OCI-M1 (cell line): ENCODE results near the gene ALG12.
A peak's percentile ranks its signal among the peaks of the same experiment; 100 is the strongest.

Experiments
- DNase-seq: peaks from one replicate; lab custom pipeline; 2025; lab: John Stamatoyannopoulos, UW

ALG12 gene

DNA sequence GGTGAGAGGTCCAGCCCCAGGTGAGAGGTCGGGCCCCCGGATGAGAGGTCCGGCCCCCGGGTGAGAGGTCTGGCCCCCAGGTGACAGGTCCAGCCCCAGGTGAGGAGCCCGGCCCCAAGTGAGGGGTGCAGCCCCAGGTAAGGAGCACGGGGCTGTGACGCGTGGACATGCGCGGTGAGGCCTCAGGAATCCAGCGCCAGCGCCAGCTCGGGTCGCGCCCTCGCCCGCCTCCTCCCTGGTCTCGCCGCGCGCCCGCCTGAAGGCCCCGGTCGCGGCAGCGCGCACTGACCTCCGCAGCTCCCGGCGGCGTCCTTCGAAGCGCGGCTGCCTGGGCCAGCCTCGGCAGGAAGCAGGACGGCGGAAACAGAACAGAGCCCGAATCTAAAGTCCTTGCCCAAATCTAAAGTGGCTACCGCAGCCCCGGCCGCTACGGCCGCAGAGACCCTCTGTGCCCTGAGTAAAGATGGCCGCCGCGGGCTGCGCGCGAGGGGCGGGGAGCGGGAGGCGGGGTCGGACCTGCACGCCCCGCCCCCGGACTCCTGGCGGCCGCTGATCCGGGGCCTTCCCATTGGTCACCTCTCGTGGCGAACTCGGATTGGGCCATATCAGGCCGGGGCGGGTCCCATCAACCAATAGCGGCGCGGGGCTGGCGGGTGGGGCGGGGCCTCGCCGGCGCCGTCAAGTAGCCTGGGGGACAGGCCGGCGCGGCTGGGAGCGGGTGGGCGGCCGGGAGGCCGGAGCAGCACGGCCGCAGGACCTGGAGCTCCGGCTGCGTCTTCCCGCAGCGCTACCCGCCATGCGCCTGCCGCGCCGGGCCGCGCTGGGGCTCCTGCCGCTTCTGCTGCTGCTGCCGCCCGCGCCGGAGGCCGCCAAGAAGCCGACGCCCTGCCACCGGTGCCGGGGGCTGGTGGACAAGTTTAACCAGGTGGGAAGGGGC is at the start of gene ALG12, which contains the start of gene CRELD2:
Gene ALG12, minus strand, starts transcription at position 465 of the 937 bp plus-strand sequence. CDS start 4,673 bp downstream, outside the sequence.
Gene CRELD2, plus strand, starts transcription at position 661 of the 937 bp plus-strand sequence. Its CDS starts 136 bp downstream, at position 797.
- DNase-seq, result peak; percentile 97

DNA sequence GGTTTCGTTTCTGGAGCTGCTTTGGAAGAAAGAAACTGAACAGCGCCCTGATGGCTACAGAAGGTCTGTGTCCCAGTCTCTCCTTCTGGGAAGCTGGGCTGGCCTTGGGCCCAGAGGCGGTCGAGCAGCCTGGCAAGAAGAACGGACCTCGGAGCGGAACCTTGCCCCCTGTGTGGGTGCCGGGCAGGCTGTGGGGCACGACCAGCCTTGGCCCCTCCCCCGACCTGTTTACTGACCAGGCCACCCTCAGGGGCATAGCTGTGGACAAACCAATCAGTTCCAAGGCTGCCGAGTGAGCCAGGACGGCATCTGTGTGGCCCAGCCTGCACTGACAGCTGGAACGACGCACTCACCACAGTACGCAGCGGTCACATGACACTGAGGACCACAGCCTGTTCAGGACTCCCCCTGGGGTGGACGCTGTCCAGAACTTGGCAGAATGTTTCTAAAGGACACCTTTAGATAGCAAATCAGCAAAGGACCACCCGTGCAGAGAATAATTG is 49.5 kb upstream of the ALG12 start:
- no peak for DNase-seq

DNA sequence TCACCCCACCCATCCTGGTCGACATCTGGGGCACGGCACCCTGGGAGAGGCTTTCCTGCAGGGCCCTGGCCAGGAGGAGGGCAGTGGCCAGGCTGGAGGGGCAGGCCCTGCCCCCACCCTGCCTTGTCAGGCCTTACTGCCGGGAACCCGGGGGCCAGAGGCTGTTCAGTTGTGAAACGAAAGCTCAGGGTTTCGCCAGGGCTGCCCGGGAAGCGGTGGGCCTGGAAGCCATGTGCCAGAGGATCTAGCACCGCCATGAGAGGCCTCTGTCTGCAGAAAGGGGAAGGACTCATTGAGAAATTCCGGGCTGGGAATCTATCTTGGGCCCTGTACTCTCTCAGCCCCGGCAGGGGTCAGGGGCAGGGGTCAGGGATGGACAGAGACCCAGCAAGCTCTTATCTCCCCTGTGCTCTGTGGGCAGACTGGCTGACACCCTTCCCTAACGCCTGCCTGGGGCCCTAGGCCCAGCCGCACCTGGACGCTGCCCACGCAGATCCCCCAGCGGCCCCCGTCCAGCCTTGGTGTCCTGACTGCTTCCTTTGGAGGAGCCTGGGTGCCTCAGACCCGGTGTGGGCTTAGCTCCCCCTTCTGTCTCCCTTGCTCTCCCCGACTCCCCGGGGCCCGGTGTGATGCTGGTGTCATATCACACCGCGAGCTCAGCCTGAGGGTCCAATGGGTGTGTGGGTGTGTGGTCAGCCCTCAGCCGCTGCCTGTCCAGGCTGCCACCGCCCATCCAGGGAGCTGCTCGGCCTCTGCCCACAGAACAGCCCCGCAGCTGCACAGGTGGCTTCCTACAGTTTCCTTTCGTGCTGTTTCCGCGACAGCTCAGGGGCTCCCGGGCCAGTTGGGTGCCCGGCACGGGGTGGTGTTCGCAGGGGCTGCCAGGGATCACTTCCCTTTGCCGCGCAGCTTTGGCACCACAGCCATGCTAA is 48.8 kb upstream of the ALG12 start:
- DNase-seq, result peak; percentile 10

DNA sequence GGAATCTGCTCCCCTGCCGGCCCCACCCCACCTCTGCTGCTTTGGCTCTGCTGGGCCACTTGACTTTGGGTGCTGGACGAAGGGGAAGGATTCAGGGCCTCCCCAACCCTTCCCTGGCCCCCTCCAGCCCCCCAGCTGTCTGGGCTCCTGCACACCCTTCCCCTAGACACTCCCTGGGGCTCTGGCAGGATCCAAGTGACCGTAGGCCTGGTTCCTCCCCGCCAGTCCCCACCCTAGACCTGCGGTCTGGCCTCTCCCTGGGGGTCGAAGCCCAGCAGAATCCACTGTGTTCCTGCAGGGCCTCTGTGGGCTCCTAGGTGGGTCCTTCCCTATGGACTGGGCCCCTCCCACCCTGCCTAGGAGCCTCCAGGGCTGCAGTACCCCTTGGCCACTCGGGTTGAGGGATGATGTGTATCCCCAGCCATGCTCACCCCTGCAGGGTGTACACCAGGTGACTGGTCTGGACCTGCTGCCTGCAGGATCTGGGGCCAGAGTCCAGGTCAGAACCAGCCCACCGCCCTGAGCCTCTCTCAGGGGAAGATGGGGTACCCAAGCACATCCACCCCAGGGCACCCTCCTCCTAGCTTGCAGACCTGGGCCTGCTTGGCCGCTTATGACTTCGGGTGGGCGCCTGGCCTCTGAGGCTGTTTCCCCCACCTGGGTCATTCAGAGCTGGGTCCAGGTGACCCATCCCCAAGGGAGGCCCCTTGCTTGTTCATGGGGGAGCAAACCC is 48.0 kb upstream of the ALG12 start:
- no peak for DNase-seq

DNA sequence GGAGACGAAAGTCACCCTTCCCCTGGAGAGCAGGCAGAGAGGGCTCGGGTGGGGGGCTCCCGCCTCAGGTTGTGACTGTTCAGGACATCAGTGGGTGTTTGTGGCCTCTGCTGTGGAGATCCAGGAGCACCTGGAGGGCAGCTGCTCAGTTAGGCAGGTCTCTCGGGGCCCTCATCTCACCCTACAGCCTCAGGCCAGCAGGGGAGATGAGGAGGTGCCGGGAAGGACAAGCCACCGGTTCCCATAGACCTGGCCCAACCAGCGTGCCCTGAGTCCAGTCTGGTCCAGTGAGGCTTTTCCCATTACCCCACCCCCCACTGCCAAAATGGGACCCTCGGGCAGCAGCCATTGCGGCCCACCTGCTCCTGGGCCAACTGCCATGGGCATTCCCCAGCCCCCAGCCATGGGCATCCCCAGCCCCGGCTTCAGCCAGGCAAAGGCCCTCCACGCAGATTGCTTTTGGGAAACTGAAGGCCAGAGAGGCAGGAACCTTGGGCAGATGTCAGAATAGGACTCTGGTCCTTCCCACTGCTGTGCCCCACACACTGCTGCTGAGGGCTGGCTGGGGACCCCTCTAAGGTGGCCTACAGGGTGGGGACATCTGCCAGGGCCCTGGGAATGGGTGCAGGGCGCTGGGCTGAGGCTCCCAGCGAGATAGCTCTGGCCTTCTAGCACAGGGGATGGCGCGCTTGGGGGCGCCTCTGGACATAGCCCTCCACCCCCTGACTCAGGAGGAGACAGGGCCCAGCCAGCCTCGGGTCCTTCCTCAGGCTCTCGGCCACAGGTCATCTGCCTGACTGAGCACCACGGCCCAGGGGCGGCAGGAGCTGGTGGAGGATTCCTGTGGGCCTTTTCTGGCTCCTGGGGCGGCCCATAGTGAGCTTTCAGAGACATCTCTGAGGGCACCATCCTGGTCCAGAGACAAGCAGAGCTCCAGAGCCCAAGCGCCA is 47.1 kb upstream of the ALG12 start:
- DNase-seq, result no peak

DNA sequence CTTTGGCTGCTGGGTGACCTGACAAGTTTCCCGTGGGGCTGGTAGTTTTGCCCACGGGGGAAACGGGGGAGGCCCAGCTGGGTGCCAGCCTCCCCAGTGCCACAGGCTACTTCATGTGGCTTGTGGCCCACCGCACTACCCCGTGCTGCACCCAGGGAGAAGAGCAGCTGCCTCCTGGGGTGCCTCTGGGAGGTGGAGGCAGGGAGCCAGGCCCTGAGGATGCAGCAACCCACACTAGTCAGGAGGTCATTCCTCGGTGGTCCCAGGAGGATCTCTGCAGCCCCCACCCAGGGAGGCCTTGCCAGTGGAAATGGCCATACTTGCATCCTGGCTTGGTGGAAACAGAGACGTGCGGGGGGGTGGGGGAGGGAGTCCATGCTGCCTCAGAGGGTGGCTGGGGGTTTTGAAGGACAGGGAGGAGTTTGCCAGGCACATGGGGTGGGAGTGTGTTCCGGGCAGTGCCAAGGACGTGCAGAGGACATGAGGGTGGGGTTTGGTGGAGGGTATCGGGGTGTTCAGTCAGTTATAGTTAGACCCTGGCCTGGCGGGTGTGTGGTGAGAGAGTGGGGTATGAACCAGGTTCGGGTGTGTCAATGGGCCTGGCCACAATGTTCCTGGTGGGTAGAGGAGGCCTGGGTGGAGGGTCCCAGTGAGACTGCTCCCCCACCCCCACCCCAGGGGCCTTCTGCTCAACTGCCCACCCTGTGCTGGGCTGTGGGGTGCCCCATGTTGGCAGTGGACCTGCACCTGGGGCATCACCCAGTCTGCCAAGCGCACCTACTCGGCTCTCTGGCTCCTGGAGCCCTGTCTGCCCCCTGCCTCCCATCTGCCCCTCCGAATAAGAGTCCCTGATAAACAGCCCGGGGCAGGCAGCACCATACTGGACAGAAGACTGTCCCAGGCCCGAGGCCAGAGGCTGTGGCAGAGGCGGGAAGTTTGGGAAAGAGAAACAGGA is 46.2 kb upstream of the ALG12 start:
- DNase-seq, result no peak

DNA sequence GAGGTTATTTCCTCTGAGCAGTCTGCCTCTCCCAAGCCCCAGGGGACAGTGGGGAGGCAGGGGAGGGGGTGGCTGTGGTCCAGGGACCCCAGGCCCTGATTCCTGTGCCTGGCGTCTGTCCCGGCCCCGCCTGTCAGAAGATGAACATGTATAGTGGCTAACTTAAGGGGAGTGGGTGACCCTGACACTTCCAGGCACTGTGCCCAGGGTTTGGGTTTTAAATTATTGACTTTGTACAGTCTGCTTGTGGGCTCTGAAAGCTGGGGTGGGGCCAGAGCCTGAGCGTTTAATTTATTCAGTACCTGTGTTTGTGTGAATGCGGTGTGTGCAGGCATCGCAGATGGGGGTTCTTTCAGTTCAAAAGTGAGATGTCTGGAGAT is 45.4 kb upstream of the ALG12 start:
- DNase-seq, result no peak

DNA sequence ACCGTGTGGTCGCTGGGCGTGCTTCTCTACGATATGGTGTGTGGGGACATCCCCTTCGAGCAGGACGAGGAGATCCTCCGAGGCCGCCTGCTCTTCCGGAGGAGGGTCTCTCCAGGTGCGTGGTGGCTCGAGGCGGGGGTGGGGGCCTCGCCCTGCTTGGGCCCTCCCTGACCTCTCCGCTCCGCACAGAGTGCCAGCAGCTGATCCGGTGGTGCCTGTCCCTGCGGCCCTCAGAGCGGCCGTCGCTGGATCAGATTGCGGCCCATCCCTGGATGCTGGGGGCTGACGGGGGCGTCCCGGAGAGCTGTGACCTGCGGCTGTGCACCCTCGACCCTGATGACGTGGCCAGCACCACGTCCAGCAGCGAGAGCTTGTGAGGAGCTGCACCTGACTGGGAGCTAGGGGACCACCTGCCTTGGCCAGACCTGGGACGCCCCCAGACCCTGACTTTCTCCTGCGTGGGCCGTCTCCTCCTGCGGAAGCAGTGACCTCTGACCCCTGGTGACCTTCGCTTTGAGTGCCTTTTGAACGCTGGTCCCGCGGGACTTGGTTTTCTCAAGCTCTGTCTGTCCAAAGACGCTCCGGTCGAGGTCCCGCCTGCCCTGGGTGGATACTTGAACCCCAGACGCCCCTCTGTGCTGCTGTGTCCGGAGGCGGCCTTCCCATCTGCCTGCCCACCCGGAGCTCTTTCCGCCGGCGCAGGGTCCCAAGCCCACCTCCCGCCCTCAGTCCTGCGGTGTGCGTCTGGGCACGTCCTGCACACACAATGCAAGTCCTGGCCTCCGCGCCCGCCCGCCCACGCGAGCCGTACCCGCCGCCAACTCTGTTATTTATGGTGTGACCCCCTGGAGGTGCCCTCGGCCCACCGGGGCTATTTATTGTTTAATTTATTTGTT is 44.8 kb upstream of the ALG12 start:
- DNase-seq, result no peak

DNA sequence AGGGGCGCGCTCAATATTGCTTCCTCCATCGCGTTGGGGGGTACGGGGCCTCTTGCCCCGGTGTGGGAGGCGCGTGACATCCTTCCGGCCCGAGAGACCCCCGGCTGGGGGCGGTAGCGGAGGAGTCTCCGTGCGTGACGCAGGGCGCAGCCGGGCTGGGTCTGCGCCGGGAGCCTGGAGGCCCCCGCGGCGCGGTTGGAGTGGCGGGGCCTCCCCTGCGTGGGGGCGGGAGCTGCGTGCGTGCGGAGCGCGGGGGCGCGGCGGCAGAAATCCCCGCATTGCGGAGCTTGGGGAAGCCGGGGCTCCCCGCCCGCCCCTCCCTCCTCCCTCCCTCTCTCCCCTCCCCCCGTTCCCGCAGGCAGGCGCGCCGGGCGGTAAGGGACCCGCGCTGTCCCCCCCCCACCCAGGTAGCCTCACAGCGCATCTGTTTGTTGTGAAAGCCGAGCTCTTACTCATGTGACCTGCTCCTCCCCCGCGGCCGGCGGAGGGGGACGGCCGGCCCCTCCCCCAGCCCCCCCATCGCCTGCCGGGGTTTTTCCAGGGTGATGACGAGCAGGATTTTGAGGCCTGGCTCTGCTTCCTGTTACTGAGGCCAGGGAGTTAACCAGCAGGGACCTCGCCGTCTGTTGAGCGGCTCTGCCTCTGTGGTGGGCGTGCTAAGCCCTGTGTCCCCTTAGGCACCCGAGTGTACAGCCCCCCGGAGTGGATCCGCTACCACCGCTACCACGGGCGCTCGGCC is 43.9 kb upstream of the ALG12 start:
- DNase-seq, result peak; percentile 83

DNA sequence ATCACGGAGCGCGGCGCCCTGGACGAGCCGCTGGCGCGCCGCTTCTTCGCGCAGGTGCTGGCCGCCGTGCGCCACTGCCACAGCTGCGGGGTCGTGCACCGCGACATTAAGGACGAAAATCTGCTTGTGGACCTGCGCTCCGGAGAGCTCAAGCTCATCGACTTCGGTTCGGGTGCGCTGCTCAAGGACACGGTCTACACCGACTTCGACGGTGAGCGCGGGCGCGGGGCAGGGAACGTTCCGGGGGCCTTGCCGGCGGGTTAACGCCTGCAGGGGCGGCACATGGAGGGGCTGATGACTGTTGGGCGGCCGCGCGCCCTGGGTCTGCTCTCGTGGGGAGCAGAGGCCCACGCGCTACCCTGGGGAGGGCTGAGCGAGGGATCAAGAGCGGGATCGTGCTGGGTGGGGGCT is 43.4 kb upstream of the ALG12 start:
- peak; percentile 53 for DNase-seq

DNA sequence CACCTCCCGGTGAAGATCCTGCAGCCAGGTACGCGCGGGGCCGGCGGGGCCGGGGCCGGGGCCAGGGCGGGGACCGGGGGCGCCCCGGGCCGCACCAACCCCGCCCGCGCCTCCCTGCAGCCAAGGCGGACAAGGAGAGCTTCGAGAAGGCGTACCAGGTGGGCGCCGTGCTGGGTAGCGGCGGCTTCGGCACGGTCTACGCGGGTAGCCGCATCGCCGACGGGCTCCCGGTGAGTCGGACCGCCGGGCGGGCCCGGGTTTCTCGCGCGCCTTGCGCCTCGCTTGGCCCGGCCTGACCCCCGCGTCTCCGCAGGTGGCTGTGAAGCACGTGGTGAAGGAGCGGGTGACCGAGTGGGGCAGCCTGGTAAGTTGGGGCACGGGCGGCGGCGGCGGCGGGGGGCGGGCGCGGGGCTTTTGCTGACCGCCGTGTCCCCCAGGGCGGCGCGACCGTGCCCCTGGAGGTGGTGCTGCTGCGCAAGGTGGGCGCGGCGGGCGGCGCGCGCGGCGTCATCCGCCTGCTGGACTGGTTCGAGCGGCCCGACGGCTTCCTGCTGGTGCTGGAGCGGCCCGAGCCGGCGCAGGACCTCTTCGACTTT is 42.9 kb upstream of the ALG12 start:
- peak; percentile 53 for DNase-seq

DNA sequence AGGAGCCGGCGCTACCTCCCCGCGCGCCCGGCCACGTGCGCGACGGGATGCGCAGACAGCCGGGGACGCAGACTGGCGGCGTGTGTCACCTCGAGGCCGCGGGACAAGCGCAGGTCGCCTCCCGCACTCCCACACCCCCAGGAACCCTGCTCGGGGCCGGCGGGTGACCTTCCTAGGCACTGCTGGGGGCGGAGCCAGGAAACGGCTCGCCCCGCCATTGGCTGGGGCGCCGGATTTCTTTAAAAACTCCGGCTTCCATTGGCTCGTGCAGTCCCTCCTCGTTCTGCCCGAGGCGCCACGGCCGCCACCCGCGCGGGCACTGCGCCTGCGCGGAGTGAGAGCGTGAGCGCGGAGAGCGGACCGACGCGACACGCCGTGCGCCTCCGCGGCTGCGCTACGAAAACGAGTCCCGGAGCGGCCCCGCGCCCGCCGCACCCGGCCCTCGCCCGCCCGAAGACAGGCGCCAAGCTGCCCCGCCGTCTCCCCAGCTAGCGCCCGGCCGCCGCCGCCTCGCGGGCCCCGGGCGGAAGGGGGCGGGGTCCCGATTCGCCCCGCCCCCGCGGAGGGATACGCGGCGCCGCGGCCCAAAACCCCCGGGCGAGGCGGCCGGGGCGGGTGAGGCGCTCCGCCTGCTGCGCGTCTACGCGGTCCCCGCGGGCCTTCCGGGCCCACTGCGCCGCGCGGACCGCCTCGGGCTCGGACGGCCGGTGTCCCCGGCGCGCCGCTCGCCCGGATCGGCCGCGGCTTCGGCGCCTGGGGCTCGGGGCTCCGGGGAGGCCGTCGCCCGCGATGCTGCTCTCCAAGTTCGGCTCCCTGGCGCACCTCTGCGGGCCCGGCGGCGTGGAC is 42.1 kb upstream of the ALG12 start, which contains the start of gene PIM3:
Gene PIM3, plus strand, starts transcription at position 614 of the 846 bp plus-strand sequence. Its CDS starts 176 bp downstream, at position 790.
- peak; percentile 98 for DNase-seq

DNA sequence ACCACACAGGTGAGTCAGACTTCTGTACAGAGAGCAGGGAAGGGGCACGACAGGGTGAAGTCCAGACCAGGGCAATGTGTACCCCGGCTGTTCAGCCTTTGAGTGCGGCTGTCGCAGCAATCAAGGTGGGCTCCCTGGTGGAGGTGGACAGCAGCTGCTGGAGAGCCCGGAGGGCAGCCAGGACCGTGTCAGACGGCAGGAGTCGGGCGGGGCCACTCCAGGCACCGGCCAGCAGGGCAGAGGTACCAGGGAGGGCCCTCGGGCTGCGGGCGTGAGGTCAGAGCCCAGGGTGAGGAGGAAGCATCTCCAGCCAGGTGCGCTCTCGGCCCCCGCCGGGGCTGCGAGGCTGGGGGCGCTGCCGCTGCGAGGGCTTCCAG is 41.5 kb upstream of the ALG12 start:
- no peak for DNase-seq

DNA sequence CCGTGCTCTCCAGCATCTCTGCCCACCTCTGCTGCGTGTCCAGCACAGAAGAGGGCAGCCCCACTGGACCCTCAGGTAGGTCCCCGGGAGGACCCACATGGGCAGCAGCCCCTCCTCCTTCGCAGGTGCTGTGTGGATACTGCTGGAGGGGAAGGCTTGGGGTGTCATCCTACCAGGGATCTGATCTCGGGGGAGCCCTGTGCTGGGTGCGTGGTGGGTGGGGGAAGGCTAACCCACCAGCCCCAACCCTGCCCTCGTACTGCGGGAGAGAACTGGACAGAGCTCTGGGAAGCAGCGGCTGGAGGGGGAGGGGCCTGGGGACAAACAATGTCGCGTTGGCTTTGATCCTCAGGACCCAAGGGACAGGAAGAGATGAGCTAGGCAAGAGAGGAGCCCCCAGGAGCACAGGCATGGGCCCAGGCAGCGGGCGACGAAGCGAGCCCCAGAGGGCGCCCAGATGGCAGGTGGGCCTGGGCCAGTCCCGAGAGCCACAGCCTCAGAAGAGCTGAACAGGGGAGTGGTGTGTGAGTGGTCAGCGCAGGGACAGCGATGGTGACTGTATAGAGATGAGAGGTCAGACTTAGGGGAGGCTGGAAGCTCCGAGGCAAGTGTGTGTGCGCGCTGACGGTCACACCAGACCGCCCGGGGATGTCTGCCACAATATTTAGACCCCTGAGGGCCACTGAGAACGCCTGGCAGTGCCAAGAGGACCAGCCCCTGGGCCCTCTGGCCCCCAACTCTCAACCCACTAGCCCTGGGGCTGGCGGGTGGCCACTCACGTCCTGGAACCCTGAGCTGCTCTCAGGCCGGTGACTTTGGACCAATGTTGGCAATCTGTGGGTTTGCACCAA is 40.9 kb upstream of the ALG12 start:
- no peak for DNase-seq

DNA sequence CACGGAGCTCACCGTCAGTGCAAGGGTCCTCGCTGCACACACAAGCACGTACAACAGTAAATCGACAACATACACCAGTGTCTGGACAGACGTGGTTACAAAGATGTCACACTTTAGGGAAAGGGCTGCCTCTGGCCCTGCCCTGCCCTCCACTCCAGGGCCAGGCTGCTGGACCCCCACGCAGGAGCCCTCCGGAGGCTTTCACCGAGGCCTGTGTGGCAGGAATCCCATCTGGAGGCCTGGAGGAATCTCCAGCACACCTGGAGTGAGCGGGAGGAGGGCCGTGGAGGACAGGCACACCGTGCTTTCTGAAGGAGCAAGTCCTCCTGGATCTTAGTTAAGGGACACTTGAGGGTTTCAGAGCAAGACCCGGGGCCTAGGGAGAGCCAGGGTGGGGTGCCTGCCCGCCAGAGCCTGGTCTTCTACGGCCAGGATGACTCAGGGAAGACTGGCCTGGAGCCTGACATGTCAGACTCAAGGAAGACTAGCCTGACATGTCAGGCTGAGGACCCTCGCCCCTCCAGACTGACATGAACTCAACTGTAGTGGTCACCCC is 40.2 kb upstream of the ALG12 start:
- DNase-seq, result no peak
